B cell (primary cell): Measurements from ENCODE around the gene LURAP1L. TPM values are rescaled to one million over a fixed set of nuclear protein-coding genes. Genes with fewer than 3 reads are reported as not detected.

ENCODE experiments used
- ATAC-seq: fragments of 200-7000 bp; cut with Tn5 transposase; one replicate; pipeline ENCODE4 v1.10.0; 2021; ENCODE audit warnings: low read depth, mild to moderate bottlenecking, moderate number of reproducible peaks, moderate library complexity
- CTCF ChIA-PET: fragments of 350-600 bp; sonication (Branson Sonifier 250); formaldehyde crosslinking; loops from one replicate; lab custom pipeline; 2021; ENCODE audit warnings: antibody characterized with exemption, inconsistent platforms; lab: Charles Lee
- POLR2A ChIA-PET: fragments of 350-600 bp; sonication (Branson Sonifier 250); formaldehyde crosslinking; loops from one replicate; lab custom pipeline; 2021; ENCODE audit warnings: antibody characterized with exemption; lab: Charles Lee
- DNase-seq: peaks from one replicate; pipeline ENCODE4 v3.0.0; 2013
- H2AFZ ChIP-seq: 2 replicates; pipeline ENCODE4 v1.6.1; 2012; ENCODE audit warnings: mild to moderate bottlenecking, low read depth, low read length; ENCODE audit not compliant: insufficient read depth, poor library complexity, severe bottlenecking
- H3K27ac ChIP-seq, 2 donors: 1 replicate in 1 of 2; 2 replicates in 1 of 2; pipeline ENCODE4 v1.5.1; 2012 to 2013; ENCODE audit warnings: low read length in 2 of 2, mild to moderate bottlenecking in 2 of 2, moderate library complexity in 1 of 2
- H3K27me3 ChIP-seq, 4 experiments: fragments of 200-600 bp in 1 of 4; sonication (generic) in 1 of 4; replicated peaks in 1 of 4; 1 replicate in 2 of 4; 2 replicates in 2 of 4; pipeline versions ENCODE4 v1.6.1 to v1.7.0; 2013 to 2016; ENCODE audit warnings: low read length in 3 of 4, mild to moderate bottlenecking in 2 of 4, mixed read lengths in 1 of 4, moderate library complexity in 1 of 4; ENCODE audit not compliant: insufficient read depth in 4 of 4, control insufficient read depth in 3 of 4; ENCODE audit errors: control extremely low read depth in 1 of 4
- H3K36me3 ChIP-seq, 2 experiments: replicated peaks in 1 of 2; 1 replicate in 1 of 2; 2 replicates in 1 of 2; pipeline versions ENCODE4 v1.6.1 to v1.7.1; 2013; ENCODE audit warnings: low read length in 1 of 2; ENCODE audit not compliant: insufficient read depth in 2 of 2, control insufficient read depth in 1 of 2; ENCODE audit errors: control extremely low read depth in 1 of 2, extremely low read depth in 1 of 2
- H3K4me1 ChIP-seq, 2 donors: fragments of 200-600 bp in 1 of 2; sonication (generic) in 1 of 2; 1 replicate in 1 of 2; 2 replicates in 1 of 2; pipeline versions ENCODE4 v1.5.1 to v1.6.1; 2013 to 2017; ENCODE audit warnings: low read length in 2 of 2; ENCODE audit not compliant: control insufficient read depth in 2 of 2, insufficient read depth in 2 of 2
- H3K4me2 ChIP-seq: replicated peaks from 2 replicates; pipeline ENCODE3; 2012; ENCODE audit warnings: mild to moderate bottlenecking, low read depth, low read length; ENCODE audit not compliant: poor library complexity, severe bottlenecking
- H3K4me3 ChIP-seq, 5 experiments: fragments of 200-600 bp in 1 of 5; sonication (generic) in 1 of 5; 1 replicate in 3 of 5; 2 replicates in 2 of 5; pipeline versions ENCODE4 v1.5.1 to v1.7.0; 2011 to 2016; ENCODE audit warnings: low read length in 4 of 5, mild to moderate bottlenecking in 4 of 5, low read depth in 2 of 5, control low read depth in 1 of 5, moderate library complexity in 1 of 5; ENCODE audit not compliant: insufficient read depth in 1 of 5; ENCODE audit errors: control extremely low read depth in 1 of 5, extremely low read depth in 1 of 5
- H3K79me2 ChIP-seq: fragments of 200-600 bp; sonication (generic); one replicate; pipeline ENCODE4 v1.6.0; 2016; ENCODE audit warnings: low read length; ENCODE audit not compliant: control insufficient read depth, insufficient read depth
- H3K9ac ChIP-seq: fragments of 200-600 bp; sonication (generic); 2 replicates; pipeline ENCODE4 v1.6.1; 2017; ENCODE audit warnings: mild to moderate bottlenecking, low read length, moderate library complexity
- H3K9me3 ChIP-seq, 3 donors: one replicate each; pipeline versions ENCODE4 v1.6.1 to v1.7.1; 2013; ENCODE audit warnings: low read length in 2 of 3; ENCODE audit not compliant: control insufficient read depth in 2 of 3, insufficient read depth in 1 of 3; ENCODE audit errors: control extremely low read depth in 1 of 3
- H4K20me1 ChIP-seq: 2 replicates; pipeline ENCODE4 v1.6.0; 2012; ENCODE audit warnings: mild to moderate bottlenecking, low read length; ENCODE audit not compliant: insufficient read depth, control insufficient read depth, poor library complexity, severe bottlenecking
- H3K27ac Mint-ChIP-seq: one replicate; pipeline ENCODE4 v1.8.0; 2021; ENCODE audit warnings: mixed read lengths
- H3K27me3 Mint-ChIP-seq: one replicate; pipeline ENCODE4 v1.8.0; 2021; ENCODE audit warnings: mixed read lengths
- H3K4me1 Mint-ChIP-seq: one replicate; pipeline ENCODE4 v1.8.0; 2021; ENCODE audit warnings: mixed read lengths
- H3K4me3 Mint-ChIP-seq: one replicate; pipeline ENCODE4 v1.8.0; 2021; ENCODE audit warnings: mixed read lengths
- H3K9me3 Mint-ChIP-seq: one replicate; pipeline ENCODE4 v1.8.0; 2022; ENCODE audit warnings: mixed read lengths; ENCODE audit not compliant: insufficient read depth
- CTCF ChIP-seq: fragments of 200-600 bp; IDR thresholded peaks from one replicate; pipeline ENCODE4 v1.8.0; 2022; ENCODE audit warnings: antibody characterized with exemption, mild to moderate bottlenecking
- EZH2 ChIP-seq: IDR thresholded peaks from 2 replicates; pipeline ENCODE4 v1.6.1; 2012; ENCODE audit warnings: borderline replicate concordance, low read depth, mild to moderate bottlenecking, moderate library complexity, low read length; ENCODE audit not compliant: insufficient read depth, poor library complexity, severe bottlenecking
- WGBS: methylation state at CpG from one replicate; pipeline ENCODE4 v1.1.5; 2013; ENCODE audit warnings: missing lambda C conversion rate; ENCODE audit not compliant: insufficient coverage; 5-methylcytosine and 5-hydroxymethylcytosine counted together
- intact Hi-C: fragments of 100-400 bp; cut with micrococcal nuclease; formaldehyde crosslinking; loops from one replicate; pipeline ENCODE4 v1.10.0; 2022
- polyA plus RNA-seq: library from polyadenylated mRNA; depleted of rRNA; stranded (reverse); fragments of >200 nt; gene quantifications from 2 replicates; pipeline ENCODE4 v1.2.3, GENCODE V29; 2012
- total RNA-seq, 2 donors: library from RNA; stranded (reverse); fragments of 120-200 nt in 1 of 2; gene quantifications; 1 replicate in 1 of 2; 2 replicates in 1 of 2; pipeline versions ENCODE4 v1.2.3 to v1.2.4, GENCODE V29; 2013 to 2022

Gene LURAP1L
- total and polyA plus RNA-seq, 2 donors (not counting 1 experiment from before 2014, with no cell fraction given) = not detected

GRCh38 chr9:12798066-12798770 lies 23.4 kb downstream of the LURAP1L start:
- POLR2A ChIA-PET = no interaction called here
- no peaks in the 10 kb centered on the region for H3K4me1 ChIP-seq
- no peaks in the 10 kb centered on the region for H3K27me3 Mint-ChIP-seq
- H3K36me3 ChIP-seq = no peaks in the 10 kb centered on the region
- no peak overlapping the region for H3K4me3 Mint-ChIP-seq
- ATAC-seq (no peak), DNase-seq (no peak)
- no peak for TF ChIP-seq EZH2
- no peak for TF ChIP-seq CTCF
- no peak overlapping the region for H3K4me2 ChIP-seq
- no peaks in the 10 kb centered on the region for H4K20me1 ChIP-seq
- H3K4me1 Mint-ChIP-seq = no peaks in the 10 kb centered on the region
- no peak overlapping the region for H3K4me3 ChIP-seq
- no peaks in the 10 kb centered on the region for H3K9me3 Mint-ChIP-seq
- no peak overlapping the region for H3K9ac ChIP-seq
- no peak overlapping the region for H2AFZ ChIP-seq
- no peak overlapping the region for H3K27ac Mint-ChIP-seq
- no peaks in the 10 kb centered on the region for H3K79me2 ChIP-seq
- no peak overlapping the region for H3K27ac ChIP-seq
- intact Hi-C loops = no loop called here
- H3K27me3 ChIP-seq = no peaks in the 10 kb centered on the region
- no peaks in the 10 kb centered on the region for H3K9me3 ChIP-seq
- CTCF ChIA-PET = no interaction called here
- no CpG with 5 or more reads among the region's 1 CpG for WGBS

DNA sequence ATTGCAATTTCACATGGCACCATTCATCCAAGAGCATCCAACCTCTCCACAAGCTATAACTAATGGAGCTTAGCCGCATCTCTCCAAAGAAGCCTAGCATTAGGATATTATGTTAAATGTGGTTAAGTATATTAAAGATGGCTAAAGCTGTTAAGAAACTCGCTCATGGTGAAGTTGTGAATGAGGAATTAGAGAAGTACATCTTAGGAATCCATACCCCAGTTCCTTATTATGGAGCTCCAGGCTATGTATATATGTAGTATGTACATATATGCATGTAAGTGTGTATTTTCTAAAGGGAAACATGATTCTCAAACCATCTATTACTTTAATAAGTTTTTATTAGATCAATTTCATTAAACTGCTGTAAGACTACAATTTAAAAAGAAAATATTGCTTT lies 26.4 kb downstream of the LURAP1L start:
- Mint-ChIP-seq H3K4me3 (no peak overlapping the region), H3K4me1 (no peaks in the 10 kb centered on the region), H3K27me3 (no peaks in the 10 kb centered on the region), H3K27ac (no peak overlapping the region), H3K9me3 (no peaks in the 10 kb centered on the region)
- H3K27ac ChIP-seq = no peak overlapping the region
- no peaks in the 10 kb centered on the region for H3K27me3 ChIP-seq
- TF ChIP-seq CTCF = no peak
- no peak for TF ChIP-seq EZH2
- intact Hi-C loops = no loop called here
- no peak overlapping the region for H3K4me3 ChIP-seq
- no peak overlapping the region for H3K4me2 ChIP-seq
- no peak for DNase-seq
- H4K20me1 ChIP-seq = no peaks in the 10 kb centered on the region
- H3K79me2 ChIP-seq = no peaks in the 10 kb centered on the region
- no peaks in the 10 kb centered on the region for H3K9me3 ChIP-seq
- no peaks in the 10 kb centered on the region for H3K4me1 ChIP-seq
- H3K9ac ChIP-seq = no peak overlapping the region
- H2AFZ ChIP-seq = no peak overlapping the region
- POLR2A ChIA-PET = no interaction called here
- H3K36me3 ChIP-seq = no peaks in the 10 kb centered on the region
- WGBS = no CpG with 5 or more reads among the region's 2 CpGs
- CTCF ChIA-PET = no interaction called here
- no peak for ATAC-seq
